HG03175 (cell line): ENCODE results near the gene CDH19.
"Not testable (repeated sequence)": the region's sequence is repeated elsewhere in the genome, so short reads cannot be mapped to it uniquely, and the experiment has no call there.

Experiments used
- ATAC-seq: cut with Tn5 transposase; IDR thresholded peaks from one replicate; pipeline ENCODE4 v1.9.1; 2021; ENCODE audit warnings: mild to moderate bottlenecking, moderate library complexity; ENCODE audit not compliant: unreplicated experiment

CDH19 gene

GRCh38 chr18:66564236-66564635 lies 39.7 kb downstream of the CDH19 start:
- ATAC-seq: no peak

DNA sequence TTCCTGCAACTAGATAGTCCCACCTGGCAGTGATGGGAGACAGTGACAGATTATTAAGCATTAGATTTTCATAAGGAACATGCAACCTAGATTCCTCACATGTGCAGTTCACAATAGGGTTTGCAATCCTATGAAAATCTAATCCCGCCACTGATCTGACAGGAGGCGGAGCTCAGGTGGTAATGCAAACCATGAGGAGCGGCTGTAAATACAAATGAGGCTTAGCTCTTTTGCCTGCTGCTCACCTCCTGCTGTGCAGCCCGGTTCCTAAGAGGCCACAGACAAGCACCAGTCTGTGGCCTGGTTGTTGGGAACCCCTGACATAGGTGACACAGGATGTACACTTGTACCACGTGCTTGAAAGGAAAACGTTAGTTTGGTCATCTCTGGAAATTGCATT lies 41.6 kb downstream of the CDH19 start:
- no peak for ATAC-seq

- ATAC-seq: no peak
These were observed 43.8 kb downstream of the CDH19 start for GRCh38 chr18:66560094-66560493.

DNA sequence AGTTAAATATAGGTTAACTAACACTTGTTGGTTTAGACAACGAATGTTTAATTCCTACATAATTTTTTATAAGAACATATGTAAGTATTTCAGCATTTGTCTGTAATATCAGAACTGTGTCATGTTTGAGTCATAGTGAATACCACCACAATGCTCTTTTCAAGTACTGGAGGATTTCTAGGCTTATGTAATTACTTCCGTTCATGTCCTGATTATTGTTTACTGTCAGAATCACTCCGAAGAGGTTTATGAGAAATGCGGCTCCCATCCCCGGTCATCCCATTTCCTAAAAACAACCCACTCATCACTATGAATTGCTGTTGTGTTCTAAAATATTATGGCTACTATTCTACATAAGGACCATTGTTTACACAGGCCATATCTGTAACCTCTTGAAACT lies 45.1 kb downstream of the CDH19 start:
- no peak for ATAC-seq

- ATAC-seq: no peak
These were observed 46.8 kb downstream of the CDH19 start for GRCh38 chr18:66557091-66557490.

GRCh38 chr18:66555585-66555984 lies 48.3 kb downstream of the CDH19 start:
- no peak for ATAC-seq

- no peak for ATAC-seq
These were observed 50.1 kb downstream of the CDH19 start for GRCh38 chr18:66553824-66554223.

- ATAC-seq: no peak
These were observed 53.5 kb downstream of the CDH19 start for GRCh38 chr18:66550366-66550765.

GRCh38 chr18:66548747-66549146 lies 55.1 kb downstream of the CDH19 start:
- no peak for ATAC-seq

DNA sequence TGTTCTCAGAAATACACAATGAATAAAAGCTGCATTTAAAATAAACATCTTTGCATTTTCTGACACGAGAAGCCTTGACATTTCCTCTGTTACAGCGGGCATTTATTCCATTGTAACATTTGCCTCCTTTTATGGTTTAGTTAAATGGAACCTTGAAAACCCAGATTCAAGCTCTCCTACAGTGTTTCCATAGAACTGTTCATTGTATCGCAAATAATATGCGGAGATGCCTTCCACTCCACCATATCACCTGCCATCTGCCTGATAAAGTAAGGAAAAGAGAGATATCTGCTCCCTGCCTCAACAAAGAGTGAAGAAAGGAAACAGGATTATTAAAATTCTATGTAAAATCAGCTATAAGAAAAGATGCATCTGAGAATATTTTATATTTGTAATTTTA lies 69.8 kb downstream of the CDH19 start:
- ATAC-seq: no peak

DNA sequence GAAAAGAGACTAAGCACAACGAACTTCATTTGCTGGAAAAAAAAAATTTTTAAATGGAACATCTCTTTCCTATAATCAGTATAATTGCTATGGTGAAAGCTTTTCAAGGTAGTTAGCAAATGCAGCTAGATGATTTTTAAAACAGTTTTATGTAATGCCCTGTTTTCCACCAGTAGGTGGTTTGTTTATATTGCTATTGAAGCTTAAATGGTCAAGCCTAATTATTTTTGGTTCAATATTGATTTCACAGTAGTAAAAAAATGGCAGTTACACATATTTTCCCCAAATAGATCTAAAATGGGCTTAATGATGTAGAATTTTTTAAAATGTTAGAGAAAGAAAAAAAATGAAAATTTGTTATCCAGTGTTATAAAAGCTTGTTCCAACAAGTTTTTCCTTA lies 70.2 kb downstream of the CDH19 start:
- no peak for ATAC-seq

DNA sequence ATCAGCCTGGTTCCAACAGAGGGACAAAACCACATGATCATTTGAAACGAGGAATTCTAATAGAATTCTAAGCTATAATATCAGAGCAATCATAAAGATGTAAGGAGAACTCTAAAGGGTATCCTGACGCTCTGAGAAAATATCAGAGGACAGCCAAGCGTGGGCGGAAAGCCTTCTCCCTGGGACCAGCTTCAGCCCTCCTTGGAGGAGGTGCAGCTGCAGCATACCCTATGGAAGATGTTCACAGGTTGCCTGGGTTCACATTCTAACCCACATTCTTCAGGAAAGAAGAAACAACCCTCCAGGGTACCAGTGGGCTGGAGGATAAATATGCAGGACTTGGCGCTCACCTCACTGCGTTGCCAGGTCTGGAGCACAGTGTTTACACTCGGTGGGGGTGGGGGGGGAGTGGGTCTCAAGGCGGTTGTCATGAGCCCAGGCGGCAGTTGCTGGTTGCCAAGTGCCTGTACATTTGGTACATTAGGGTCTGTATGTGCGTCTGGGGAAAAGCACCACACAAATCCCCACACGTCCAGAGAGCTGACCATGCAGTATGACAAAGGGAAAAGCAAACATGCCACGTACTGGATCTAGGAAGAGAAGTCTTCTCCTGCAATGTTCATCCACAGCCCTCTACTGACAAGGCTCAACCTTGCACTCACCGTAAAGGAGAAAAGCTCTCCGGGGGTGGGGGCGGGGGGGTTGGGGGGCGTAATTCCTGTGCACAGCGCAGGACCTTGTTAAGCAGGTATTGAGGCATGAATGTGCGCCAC lies 80.5 kb downstream of the CDH19 start:
- ATAC-seq: no peak

GRCh38 chr18:66513996-66514395 lies 89.9 kb downstream of the CDH19 start:
- no peak for ATAC-seq

DNA sequence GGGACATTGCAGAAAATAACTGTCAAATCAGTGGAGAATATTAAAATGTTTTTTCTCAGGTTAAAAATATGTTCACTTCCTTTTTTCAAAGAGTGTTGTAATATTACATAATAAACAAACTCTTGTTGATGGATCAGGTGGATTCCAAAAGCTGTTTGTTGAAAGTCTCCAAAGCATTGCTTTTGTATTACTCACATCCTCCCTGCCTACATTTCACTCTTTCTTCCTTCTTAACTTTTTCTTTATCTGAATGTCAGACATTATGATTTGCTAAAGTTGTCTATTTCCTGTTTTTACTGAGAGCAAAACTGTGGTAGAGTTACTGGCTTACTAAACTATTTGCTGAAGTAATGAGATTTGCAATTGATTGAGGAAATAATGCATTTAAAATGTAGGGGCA lies 92.1 kb downstream of the CDH19 start:
- no peak for ATAC-seq

GRCh38 chr18:66511289-66511688 lies 92.6 kb downstream of the CDH19 start:
- no peak for ATAC-seq

DNA sequence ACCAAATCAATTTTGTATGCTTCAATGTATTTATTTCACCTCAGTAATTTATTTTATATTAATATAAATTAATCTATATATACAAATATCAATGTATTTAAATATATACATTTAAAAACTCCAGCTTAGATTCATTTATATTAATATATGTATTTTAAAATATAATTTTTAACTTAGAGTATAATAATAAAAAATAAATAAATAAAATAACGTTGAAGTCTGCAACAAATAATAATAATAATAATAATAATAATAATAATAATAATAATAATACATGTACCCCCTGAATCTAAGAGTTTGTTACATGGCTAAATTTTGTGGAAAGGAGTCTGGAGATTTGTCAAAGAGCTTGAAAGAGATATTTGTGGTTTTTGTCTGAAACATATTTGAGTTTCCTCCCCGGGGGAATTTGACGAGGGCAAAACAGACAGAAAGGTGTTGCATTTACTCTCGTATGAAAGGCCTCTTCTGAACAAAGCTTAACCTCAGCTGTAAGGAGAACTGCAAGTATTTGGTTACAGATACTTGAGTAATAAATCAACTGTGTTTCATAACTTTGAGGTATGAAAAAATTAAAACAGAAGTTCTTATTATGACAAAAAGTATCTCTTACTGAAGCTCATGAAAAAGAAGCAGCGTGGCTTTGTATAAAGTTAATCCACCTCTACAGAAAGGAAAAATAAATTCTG lies 93.4 kb downstream of the CDH19 start:
- no peak for ATAC-seq

DNA sequence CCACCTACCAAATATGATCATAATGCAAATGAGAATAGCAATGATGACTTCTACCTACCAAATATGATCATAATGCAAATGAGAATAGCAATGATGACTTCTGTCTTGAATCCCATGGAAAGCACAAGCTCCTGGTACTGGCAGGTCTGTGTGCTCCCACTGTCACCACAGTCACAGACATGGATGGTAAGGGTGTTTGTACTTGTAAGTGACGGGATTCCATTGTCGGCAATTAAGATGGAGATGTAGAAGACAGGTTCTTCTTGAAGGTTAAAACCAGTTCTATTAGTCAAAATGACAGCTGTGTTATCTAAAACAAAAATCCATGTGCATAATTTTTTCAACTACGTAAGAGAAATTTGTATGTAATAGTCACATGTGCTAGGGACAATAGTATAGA lies 95.0 kb downstream of the CDH19 start:
- no peak for ATAC-seq

GRCh38 chr18:66506178-66506577 lies 97.7 kb downstream of the CDH19 start:
- no peak for ATAC-seq

- no peak for ATAC-seq
These were observed 106.5 kb downstream of the CDH19 start for GRCh38 chr18:66497351-66497750.

DNA sequence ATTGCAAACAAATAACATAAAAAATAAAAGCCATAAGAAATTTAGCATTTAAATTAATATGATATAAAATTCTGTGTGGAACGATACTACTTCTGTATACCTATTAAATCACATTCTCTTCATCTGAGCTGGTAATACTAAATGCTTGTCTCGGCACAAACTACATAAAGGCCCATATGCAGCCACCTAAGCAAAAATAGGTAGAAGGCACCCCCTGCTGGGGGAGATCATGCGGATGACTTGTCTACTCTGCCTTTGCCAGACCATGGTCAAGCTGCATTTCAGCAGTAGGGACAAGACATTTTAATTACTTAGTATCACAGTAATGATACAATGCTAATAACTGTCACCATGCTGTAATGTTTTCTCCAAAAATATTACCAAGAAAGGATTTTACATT lies 108.0 kb downstream of the CDH19 start:
- ATAC-seq: no peak

- no peak for ATAC-seq
These were observed 130.0 kb downstream of the CDH19 start for GRCh38 chr18:66473882-66474281.

- ATAC-seq: not testable (repeated sequence)
These were observed 137.7 kb downstream of the CDH19 start for GRCh38 chr18:66466184-66466583.

DNA sequence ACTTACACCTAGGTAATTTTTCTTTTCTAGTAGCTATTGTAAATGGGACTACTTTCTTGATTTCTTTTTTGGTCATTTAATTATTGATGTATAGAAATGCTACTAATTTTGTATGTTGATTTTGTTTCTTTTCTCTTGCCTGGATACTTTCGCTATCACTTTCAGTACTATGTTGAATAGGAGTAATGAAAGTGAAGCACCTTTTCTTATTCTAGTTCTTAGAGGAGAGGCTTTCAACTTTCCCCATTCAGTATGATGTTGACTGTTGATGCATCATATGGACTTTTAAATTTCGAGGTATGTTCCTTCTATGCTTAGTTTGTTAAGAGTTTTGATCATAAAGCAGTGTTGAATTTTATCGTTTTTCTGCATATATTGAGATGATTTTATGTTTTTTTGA lies 142.5 kb downstream of the CDH19 start:
- ATAC-seq: no peak
